GM10248 (cell line): ENCODE results near the gene ETV2.
"Not testable (repeated sequence)": the region's sequence is repeated elsewhere in the genome, so short reads cannot be mapped to it uniquely, and the experiment has no call there.

Experiments used
- CTCF ChIA-PET: fragments of 300-600 bp; sonication (Branson Sonifier 250); formaldehyde crosslinking; extraction: SDS; loops from one replicate; lab custom pipeline; 2021; ENCODE audit warnings: antibody characterized with exemption; lab: Yijun Ruan, JAX
- POLR2A ChIA-PET: fragments of 350-650 bp; sonication (Branson Sonifier 250); formaldehyde crosslinking; extraction: SDS; loops from one replicate; lab custom pipeline; 2020; ENCODE audit warnings: antibody characterized with exemption; lab: Yijun Ruan, JAX
- DNase-seq: peaks from one replicate; pipeline ENCODE4 v3.0.0; 2012; ENCODE audit errors: extremely low spot score
- TF ChIP-seq, protein P1 (sequence below): IDR thresholded peaks from 2 replicates; pipeline ENCODE4 v1.5.1; 2012; ENCODE audit warnings: mild to moderate bottlenecking, low read depth; ENCODE audit errors: extremely low read depth, missing control alignments, control extremely low read depth

ETV2 gene, protein sequence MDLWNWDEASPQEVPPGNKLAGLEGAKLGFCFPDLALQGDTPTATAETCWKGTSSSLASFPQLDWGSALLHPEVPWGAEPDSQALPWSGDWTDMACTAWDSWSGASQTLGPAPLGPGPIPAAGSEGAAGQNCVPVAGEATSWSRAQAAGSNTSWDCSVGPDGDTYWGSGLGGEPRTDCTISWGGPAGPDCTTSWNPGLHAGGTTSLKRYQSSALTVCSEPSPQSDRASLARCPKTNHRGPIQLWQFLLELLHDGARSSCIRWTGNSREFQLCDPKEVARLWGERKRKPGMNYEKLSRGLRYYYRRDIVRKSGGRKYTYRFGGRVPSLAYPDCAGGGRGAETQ

DNA sequence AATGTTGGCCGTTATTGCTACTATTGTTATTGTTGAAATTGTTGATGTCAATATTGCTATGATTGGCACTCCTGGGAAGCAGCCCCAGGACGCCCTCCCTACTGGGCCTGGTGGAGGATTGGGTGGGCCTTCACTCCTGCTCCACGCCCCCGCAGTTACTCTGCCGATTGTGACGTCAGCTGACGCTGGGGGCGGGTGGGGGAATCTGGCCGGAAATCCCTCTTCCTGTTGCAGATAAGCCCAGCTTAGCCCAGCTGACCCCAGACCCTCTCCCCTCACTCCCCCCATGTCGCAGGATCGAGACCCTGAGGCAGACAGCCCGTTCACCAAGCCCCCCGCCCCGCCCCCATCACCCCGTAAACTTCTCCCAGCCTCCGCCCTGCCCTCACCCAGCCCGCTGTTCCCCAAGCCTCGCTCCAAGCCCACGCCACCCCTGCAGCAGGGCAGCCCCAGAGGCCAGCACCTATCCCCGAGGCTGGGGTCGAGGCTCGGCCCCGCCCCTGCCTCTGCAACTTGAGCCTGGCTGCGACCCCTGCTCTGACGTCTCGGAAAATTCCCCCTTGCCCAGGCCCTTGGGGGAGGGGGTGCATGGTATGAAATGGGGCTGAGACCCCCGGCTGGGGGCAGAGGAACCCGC lies at the start of gene ETV2:
ETV2 (plus strand) TSS at position 231 of the 637 bp plus-strand sequence. CDS start 716 bp downstream, outside the sequence.
- ChIA-PET CTCF (no interaction called here), POLR2A (no interaction called here)
- DNase-seq: peak; percentile 66
- TF ChIP-seq, protein P1, sequence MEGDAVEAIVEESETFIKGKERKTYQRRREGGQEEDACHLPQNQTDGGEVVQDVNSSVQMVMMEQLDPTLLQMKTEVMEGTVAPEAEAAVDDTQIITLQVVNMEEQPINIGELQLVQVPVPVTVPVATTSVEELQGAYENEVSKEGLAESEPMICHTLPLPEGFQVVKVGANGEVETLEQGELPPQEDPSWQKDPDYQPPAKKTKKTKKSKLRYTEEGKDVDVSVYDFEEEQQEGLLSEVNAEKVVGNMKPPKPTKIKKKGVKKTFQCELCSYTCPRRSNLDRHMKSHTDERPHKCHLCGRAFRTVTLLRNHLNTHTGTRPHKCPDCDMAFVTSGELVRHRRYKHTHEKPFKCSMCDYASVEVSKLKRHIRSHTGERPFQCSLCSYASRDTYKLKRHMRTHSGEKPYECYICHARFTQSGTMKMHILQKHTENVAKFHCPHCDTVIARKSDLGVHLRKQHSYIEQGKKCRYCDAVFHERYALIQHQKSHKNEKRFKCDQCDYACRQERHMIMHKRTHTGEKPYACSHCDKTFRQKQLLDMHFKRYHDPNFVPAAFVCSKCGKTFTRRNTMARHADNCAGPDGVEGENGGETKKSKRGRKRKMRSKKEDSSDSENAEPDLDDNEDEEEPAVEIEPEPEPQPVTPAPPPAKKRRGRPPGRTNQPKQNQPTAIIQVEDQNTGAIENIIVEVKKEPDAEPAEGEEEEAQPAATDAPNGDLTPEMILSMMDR: no peak

DNA sequence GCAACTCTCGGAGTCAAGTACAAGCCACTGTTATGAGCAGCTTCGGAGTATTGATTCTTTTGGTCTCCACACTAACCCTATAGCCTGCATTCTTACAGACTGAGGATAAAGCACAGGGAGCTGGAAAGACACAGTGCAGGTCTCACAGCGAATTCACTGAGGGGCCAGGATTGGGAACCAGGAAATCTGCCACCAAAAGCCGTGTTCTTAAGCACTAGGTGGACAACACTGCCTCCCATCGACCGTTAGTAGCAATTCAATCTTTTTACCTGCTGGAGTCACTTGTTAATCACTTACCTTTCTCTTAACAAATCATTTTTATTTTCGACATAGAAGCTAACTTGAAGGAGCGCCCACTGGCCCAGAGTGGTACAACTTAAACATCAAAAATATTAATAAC lies 49.3 kb upstream of the ETV2 start:
- ChIA-PET POLR2A (no interaction called here), CTCF (interaction anchor here (0.7 to 7.5 kb wide), 21 partner anchors 9 to 239 kb away, joined by 3 to 49 read pairs (median 4); partner anchors contain the start of gene HAUS5)
- TF ChIP-seq, protein P1: peak; percentile 53
- DNase-seq: peak; percentile 66

DNA sequence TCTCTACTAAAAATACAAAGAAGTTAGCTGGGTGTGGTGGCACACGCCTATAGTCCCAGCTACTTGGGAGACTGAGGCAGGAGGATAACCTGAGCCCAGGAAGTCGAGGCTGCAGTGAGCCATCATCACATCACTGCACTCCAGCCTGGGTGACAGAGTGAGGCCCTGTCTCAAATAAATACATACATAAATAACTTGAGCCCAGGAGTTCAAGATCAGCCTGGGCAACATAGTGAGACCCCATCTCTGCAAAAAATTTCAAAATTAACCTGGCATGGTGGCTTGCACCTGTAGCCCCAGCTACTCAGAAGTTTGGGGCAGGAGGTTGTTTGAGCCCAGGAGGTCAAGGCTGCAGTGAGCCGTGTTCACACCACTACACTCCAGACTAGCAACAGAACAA lies 46.5 kb upstream of the ETV2 start:
- CTCF ChIA-PET, POLR2A ChIA-PET, DNase-seq: not testable (repeated sequence)

DNA sequence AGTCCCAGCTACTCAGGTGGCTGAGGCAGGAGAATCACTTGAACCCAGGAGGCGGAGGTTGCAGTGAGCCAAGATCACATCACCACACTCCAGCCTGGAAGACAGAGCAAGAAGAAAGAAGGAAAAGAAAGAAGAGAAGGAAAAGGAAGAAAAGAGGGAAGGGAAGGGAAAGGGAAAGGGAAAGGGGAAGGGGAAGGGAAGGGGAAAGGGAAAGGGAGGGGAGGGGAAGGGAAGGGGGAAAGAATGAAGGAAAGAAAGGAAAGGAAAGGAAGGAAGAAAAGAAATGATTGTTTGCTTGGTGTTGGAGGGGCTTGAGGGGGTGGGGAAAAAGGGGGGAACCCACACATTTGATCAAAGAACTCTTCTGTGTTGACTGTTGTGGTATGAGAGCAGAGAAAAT lies 45.6 kb upstream of the ETV2 start:
- DNase-seq: no peak
- TF ChIP-seq, protein P1: no peak
- ChIA-PET POLR2A (no interaction called here), CTCF (interaction anchor here (2.7 kb wide), 1 partner anchor 11 kb away, joined by 14 read pairs; no protein-coding TSS in a partner anchor)

DNA sequence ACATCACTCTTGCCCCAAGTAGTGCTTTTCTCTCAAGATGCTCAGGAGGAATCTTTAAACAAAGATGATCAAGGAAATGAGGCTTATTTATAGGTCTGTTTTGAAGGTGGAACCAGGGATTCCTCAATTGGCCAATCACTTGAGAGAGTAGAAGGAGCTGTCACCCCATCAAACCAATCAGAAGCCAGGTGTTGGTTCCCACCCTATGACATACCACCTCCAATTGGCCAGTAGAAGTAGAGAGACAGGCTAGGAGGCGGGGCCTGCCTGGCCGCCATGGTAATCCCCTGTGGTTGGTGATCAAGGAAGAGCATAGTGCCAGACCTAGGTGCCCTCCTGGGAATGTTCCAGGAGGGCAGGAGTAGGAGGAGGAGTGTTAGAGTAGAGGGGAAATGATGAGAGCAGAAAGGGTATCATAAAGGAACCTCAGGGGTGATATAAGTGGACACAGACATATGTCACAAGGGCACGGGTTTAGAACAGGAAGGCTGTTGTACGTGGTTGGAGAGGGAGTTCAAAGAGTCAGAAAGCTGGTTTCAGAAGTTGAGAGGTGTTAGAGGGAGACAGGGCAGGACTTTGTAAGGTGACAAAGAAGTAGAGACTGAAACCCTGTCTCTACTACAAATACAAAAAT lies 45.1 kb upstream of the ETV2 start:
- POLR2A ChIA-PET: interaction anchor here (1.2 kb wide), 1 partner anchor 47 kb away, joined by 3 read pairs; no protein-coding TSS in a partner anchor
- TF ChIP-seq, protein P1: no peak
- peak; percentile 75 for DNase-seq

DNA sequence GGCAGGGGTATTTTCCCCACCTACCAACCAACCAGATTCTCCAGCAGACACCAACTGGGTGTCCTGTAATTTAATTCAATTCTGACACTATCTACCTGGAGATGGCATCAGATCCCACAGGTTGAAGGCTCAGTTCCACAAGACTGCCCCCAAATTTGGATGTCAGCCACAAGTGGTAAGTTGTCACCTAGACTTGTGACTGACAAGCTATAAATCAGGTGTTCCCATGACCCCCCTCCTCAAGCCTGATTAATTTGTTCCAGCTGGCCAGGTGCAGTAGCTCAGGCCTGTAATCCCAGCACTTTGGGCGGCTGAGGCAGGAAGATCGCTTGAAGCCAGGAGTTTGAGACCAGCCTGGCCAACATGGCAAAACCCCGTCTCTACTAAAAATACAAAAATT lies 39.6 kb upstream of the ETV2 start:
- POLR2A ChIA-PET: no interaction called here

More for the DNA sequence above, 45.1 kb upstream of the ETV2 start:
- CTCF ChIA-PET: interaction anchor here (1.0 to 3.3 kb wide), 3 partner anchors 11 to 86 kb away, joined by 4 to 14 read pairs (median 10); no protein-coding TSS in a partner anchor

DNA sequence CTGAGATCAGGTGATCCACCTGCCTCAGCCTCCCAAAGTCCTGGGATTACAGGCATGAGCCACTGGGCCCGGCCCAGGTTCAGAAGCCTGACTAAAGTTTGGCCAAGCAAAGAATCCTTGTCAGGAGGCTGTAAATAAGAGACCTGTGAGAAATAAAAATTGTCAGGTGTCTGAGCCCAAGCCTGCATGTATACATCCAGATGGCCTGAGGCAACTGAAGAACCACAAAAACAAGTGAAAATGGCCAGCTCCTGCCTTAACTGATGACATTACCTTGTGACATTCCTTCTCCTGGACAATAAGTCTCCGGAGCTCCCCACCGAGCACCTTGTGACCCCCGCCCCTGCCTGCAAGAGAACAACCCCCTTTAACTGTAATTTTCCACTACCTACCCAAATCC lies 37.1 kb upstream of the ETV2 start:
- DNase-seq, POLR2A ChIA-PET: not testable (repeated sequence)
- CTCF ChIA-PET: interaction anchor here (0.9 to 4.6 kb wide), 4 partner anchors 12 to 94 kb away, joined by 3 to 24 read pairs (median 4); no protein-coding TSS in a partner anchor

More for the DNA sequence above, 39.6 kb upstream of the ETV2 start:
- CTCF ChIA-PET: interaction anchor here (1.9 to 2.4 kb wide), 2 partner anchors 10 to 92 kb away, joined by 7 to 14 read pairs; no protein-coding TSS in a partner anchor
- TF ChIP-seq, protein P1: no peak
- no peak for DNase-seq

DNA sequence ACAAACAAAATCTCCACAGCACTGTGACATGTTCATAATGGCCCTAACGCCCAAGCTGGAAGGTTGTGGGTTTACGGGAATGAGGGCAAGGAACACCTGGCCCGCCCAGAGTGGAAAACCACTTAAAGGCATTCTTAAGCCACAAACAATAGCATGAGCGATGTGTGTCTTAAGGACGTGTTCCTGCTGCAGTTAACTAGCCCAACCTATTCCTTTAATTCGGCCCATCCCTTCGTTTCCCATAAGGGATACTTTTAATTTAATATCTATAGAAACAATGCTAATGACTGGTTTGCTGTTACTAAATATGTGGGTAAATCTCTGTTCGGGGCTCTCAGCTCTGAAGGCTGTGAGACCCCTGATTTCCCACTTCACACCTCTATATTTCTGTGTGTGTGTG lies 34.4 kb upstream of the ETV2 start:
- POLR2A ChIA-PET: not testable (repeated sequence)

More for the DNA sequence above, 34.4 kb upstream of the ETV2 start:
- DNase-seq: not testable (repeated sequence)
- CTCF ChIA-PET: interaction anchor here (1.2 to 4.6 kb wide), 4 partner anchors 10 to 97 kb away, joined by 4 to 24 read pairs (median 18); no protein-coding TSS in a partner anchor
